ENCODE results near the gene EIF4A3. TPM values are rescaled to one million over a fixed set of nuclear protein-coding genes. Genes with fewer than 3 reads are reported as not detected.

The EIF4A3 gene
- polyA plus RNA-seq, 1 of the 3 experiments (the other 2 are of a cell fraction) = 335 TPM

GRCh38 chr17:80108036-80108971 is 38.6 kb downstream of the EIF4A3 start:
- Histone ChIP-seq H2AFZ (ENCODE audit: low read depth) (no peak overlapping the region), H3K4me3 (ENCODE audit: low read depth in 2 of 2, low read length in 1 of 2) (no peak overlapping the region), H3K9me3 (no peaks in the 10 kb centered on the region), H3F3A (replicated peaks; ENCODE audit: insufficient read depth) (peaks cover 1% of the 10 kb centered on the region), H3K27me3 (ENCODE audit: insufficient read depth) (no peaks in the 10 kb centered on the region), H3K4me2 (no peak overlapping the region), H3K27ac (ENCODE audit: low read depth in 2 of 2, low read length in 1 of 2) (no peak overlapping the region), H3K36me3 (replicated peaks in 1 of 2; ENCODE audit: control insufficient read depth in 1 of 2, insufficient read depth in 2 of 2, low read length in 1 of 2) (peaks cover 0 to 12% of the 10 kb centered on the region in 2 experiments), H3K9me2 (no peaks in the 10 kb centered on the region), H4K20me1 (ENCODE audit: insufficient read depth) (no peaks in the 10 kb centered on the region), H3K9ac (no peak overlapping the region), H3K4me1 (ENCODE audit: control insufficient read depth in 1 of 2, insufficient read depth in 2 of 2, low read depth in 1 of 2, low read length in 1 of 2) (peaks cover 4 to 6% of the 10 kb centered on the region in 2 experiments; a peak in 2 of 4 replicates), H3K79me2 (ENCODE audit: insufficient read depth) (no peaks in the 10 kb centered on the region)
- no peak for DNase-seq
- ChIA-PET CTCF (interaction anchor here (1.1 to 2.7 kb wide), 5 partner anchors 7 to 26 kb away, joined by 3 to 16 read pairs (median 8); partner anchors contain the start of gene GAA), POLR2A (no interaction called here)
- TF ChIP-seq, protein P1, sequence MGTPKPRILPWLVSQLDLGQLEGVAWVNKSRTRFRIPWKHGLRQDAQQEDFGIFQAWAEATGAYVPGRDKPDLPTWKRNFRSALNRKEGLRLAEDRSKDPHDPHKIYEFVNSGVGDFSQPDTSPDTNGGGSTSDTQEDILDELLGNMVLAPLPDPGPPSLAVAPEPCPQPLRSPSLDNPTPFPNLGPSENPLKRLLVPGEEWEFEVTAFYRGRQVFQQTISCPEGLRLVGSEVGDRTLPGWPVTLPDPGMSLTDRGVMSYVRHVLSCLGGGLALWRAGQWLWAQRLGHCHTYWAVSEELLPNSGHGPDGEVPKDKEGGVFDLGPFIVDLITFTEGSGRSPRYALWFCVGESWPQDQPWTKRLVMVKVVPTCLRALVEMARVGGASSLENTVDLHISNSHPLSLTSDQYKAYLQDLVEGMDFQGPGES (IDR thresholded peaks at IDR 0.05; ENCODE audit: low read depth, low read length) = no peak
- no peak for TF ChIP-seq TCF12 (IDR thresholded peaks at IDR 0.05)
- TF ChIP-seq ZBTB33 (IDR thresholded peaks at IDR 0.05; ENCODE audit: borderline replicate concordance, low read depth) = no peak
- TF ChIP-seq, protein P2, sequence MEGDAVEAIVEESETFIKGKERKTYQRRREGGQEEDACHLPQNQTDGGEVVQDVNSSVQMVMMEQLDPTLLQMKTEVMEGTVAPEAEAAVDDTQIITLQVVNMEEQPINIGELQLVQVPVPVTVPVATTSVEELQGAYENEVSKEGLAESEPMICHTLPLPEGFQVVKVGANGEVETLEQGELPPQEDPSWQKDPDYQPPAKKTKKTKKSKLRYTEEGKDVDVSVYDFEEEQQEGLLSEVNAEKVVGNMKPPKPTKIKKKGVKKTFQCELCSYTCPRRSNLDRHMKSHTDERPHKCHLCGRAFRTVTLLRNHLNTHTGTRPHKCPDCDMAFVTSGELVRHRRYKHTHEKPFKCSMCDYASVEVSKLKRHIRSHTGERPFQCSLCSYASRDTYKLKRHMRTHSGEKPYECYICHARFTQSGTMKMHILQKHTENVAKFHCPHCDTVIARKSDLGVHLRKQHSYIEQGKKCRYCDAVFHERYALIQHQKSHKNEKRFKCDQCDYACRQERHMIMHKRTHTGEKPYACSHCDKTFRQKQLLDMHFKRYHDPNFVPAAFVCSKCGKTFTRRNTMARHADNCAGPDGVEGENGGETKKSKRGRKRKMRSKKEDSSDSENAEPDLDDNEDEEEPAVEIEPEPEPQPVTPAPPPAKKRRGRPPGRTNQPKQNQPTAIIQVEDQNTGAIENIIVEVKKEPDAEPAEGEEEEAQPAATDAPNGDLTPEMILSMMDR (IDR thresholded peaks at IDR 0.05) = no peak
- no peak for TF ChIP-seq FOSL2 (IDR thresholded peaks at IDR 0.05; ENCODE audit: borderline replicate concordance, low read depth)
- no peak for TF ChIP-seq EP300 (IDR thresholded peaks at IDR 0.05; ENCODE audit: borderline replicate concordance in 1 of 2, low read depth in 1 of 2, low read length in 1 of 2)
- TF ChIP-seq, protein P3, sequence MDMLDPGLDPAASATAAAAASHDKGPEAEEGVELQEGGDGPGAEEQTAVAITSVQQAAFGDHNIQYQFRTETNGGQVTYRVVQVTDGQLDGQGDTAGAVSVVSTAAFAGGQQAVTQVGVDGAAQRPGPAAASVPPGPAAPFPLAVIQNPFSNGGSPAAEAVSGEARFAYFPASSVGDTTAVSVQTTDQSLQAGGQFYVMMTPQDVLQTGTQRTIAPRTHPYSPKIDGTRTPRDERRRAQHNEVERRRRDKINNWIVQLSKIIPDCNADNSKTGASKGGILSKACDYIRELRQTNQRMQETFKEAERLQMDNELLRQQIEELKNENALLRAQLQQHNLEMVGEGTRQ (IDR thresholded peaks at IDR 0.05; ENCODE audit: borderline replicate concordance, low read depth, low read length) = no peak
- TF ChIP-seq YY1 (IDR thresholded peaks at IDR 0.05; ENCODE audit: low read depth) = no peak
- no peak for TF ChIP-seq TEAD4 (IDR thresholded peaks at IDR 0.05; ENCODE audit: borderline replicate concordance, insufficient read depth)
- TF ChIP-seq RFX5 (IDR thresholded peaks at IDR 0.05; ENCODE audit: low read length) = no peak
- no peak for TF ChIP-seq SIN3A (IDR thresholded peaks at IDR 0.05; ENCODE audit: borderline replicate concordance, low read depth, low read length)
- no peak for TF ChIP-seq RCOR1 (IDR thresholded peaks at IDR 0.05; ENCODE audit: low read length)
- no peak for TF ChIP-seq FOXM1 (IDR thresholded peaks at IDR 0.05; ENCODE audit: low read depth)
- no peak for TF ChIP-seq MXI1 (IDR thresholded peaks at IDR 0.05; ENCODE audit: low read depth, low read length)
- no peak for TF ChIP-seq NFIC (IDR thresholded peaks at IDR 0.05; ENCODE audit: borderline replicate concordance)
- TF ChIP-seq RAD21 (IDR thresholded peaks at IDR 0.05; ENCODE audit: low read length) = no peak
- WGBS (ENCODE audit: low lambda C conversion rate) = 93% methylated on average over 32 of the region's 40 CpGs
